ENCODE measurements around the gene PPP4C. TPM values are rescaled to one million over a fixed set of nuclear protein-coding genes. Genes with fewer than 3 reads are reported as not detected.

Gene PPP4C
- polyA plus RNA-seq, 3 donors, result 186 to 388 (median 279) TPM

DNA sequence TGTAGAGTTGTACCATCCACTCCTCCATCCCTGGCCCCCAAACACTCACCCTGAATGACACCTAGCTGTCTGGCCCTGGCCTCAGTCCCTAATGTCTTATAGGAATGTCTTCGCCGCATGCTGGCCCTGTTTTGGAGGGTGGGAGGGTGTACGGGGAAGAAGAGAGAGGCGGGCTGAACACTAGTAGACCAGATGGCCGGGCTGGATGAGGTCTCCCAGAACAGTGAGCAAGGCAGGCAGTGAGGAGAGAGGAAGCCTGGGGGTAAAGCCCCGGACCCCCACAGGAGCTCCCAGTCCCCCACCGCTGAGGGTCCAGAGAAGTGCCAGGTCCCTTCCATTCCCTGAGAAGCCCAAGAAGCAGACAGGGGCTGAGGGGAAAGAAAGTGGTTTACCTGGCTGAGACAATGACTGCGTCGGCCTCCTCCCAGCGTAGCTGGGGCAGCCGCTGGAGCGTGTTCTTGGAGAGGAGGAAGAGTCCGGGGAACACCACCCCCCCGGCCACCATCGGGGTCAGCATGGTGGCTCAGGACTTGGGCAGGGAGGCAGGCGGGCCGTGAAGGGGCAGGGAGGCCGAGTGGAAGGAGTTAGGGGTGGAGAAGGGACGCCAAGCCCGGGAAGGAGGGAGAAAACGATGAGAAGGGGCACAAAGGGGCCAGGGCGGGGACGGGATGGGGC lies 45.6 kb upstream of the PPP4C start:
- H3K27me3 Mint-ChIP-seq (ENCODE audit: low read depth in 3 of 3), result peaks cover 50 to 84% (median 68%) of the 10 kb centered on the region in 3 donors

DNA sequence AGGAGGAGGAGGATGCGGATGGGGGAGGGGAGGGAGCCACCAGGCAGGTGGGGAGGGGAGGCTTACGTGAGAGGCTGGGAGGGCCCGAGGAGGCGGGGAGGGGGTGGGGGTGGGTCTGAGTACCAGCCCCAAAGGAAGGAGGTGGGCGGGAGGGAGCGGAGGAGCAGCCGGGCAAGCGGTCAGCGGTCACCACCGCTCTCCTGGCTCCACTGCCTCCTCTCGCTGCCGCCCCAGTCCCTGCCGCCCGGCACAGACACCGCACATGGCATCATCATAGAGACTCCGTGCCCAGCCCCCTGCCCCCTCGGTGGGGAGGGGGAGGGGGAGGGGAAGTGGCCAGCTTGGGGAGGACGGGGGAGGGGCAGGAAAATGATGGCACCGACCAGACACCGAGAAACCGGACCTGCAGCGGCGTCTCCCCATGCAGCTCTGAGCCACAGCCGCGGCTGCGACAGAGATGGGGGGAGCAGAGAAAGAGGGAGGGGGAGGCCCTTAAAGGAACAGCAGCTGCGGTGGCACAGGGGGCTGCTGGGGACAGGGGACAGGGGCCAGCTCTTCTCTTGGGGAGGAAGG lies 44.9 kb upstream of the PPP4C start, which contains the start of gene TLCD3B:
Gene TLCD3B (minus strand): TSS at position 431 of the 573 bp plus-strand sequence. CDS start 744 bp downstream, outside the sequence.
- H3K27me3 ChIP-seq (ENCODE audit: control insufficient read depth in 2 of 2, insufficient read depth in 2 of 2, low read length in 2 of 2), result peaks cover 30 to 59% of the 10 kb centered on the region in 2 donors

More for the DNA sequence above, 45.6 kb upstream of the PPP4C start:
- intact Hi-C loops (cut with micrococcal nuclease), result no loop called here
- no peak overlapping the region for H3K4me2 ChIP-seq (replicated peaks; ENCODE audit: extremely low read depth, low read length, poor library complexity, severe bottlenecking)
- H3K27me3 ChIP-seq (ENCODE audit: control insufficient read depth in 2 of 2, insufficient read depth in 2 of 2, low read length in 2 of 2), result peaks cover 30 to 59% of the 10 kb centered on the region in 2 donors
- Mint-ChIP-seq H3K4me3 (peak overlapping the region in 1 of 2 donors; percentile 77), H3K36me3 (no peaks in the 10 kb centered on the region), H3K27ac (no peak overlapping the region), H3K4me1 (peaks cover 3% of the 10 kb centered on the region), H3K9me3 (peaks cover 0 to 8% (median 5%) of the 10 kb centered on the region in 7 donors)
- H3K9me3 ChIP-seq (replicated peaks in 1 of 2; ENCODE audit: control insufficient read depth in 1 of 2, insufficient read depth in 1 of 2, low read length in 2 of 2), result peaks cover 0 to 6% of the 10 kb centered on the region in 2 donors
- no peak overlapping the region for H3K4me3 ChIP-seq (replicated peaks in 1 of 3; ENCODE audit: low read depth in 2 of 3, low read length in 3 of 3)
- no peaks in the 10 kb centered on the region for H3K36me3 ChIP-seq (replicated peaks in 1 of 2; ENCODE audit: control insufficient read depth in 1 of 2, insufficient read depth in 2 of 2, low read length in 2 of 2)
- TF ChIP-seq, protein P1, sequence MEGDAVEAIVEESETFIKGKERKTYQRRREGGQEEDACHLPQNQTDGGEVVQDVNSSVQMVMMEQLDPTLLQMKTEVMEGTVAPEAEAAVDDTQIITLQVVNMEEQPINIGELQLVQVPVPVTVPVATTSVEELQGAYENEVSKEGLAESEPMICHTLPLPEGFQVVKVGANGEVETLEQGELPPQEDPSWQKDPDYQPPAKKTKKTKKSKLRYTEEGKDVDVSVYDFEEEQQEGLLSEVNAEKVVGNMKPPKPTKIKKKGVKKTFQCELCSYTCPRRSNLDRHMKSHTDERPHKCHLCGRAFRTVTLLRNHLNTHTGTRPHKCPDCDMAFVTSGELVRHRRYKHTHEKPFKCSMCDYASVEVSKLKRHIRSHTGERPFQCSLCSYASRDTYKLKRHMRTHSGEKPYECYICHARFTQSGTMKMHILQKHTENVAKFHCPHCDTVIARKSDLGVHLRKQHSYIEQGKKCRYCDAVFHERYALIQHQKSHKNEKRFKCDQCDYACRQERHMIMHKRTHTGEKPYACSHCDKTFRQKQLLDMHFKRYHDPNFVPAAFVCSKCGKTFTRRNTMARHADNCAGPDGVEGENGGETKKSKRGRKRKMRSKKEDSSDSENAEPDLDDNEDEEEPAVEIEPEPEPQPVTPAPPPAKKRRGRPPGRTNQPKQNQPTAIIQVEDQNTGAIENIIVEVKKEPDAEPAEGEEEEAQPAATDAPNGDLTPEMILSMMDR (IDR thresholded peaks at IDR 0.05), result no peak
- no peak overlapping the region for H2AFZ ChIP-seq (ENCODE audit: insufficient read depth, low read depth, low read length, poor library complexity, severe bottlenecking)
- no peaks in the 10 kb centered on the region for H4K20me1 ChIP-seq (ENCODE audit: insufficient read depth, low read length)
- H3K27ac ChIP-seq (ENCODE audit: low read depth in 1 of 2, low read length in 2 of 2), result no peak overlapping the region
- no peak overlapping the region for H3K9ac ChIP-seq (ENCODE audit: insufficient read depth, low read length, poor library complexity, severe bottlenecking)
- DNase-seq, result no peak
- 19% methylated on average over 12 of the region's 23 CpGs for WGBS (ENCODE audit: insufficient coverage)
- H3K79me2 ChIP-seq (ENCODE audit: insufficient read depth, low read length), result no peaks in the 10 kb centered on the region
- peaks cover 0 to 4% of the 10 kb centered on the region in 2 donors for H3K4me1 ChIP-seq (ENCODE audit: control insufficient read depth in 1 of 2, insufficient read depth in 2 of 2, low read length in 2 of 2)

More for the DNA sequence above, 44.9 kb upstream of the PPP4C start, which contains the start of gene TLCD3B:
- Histone ChIP-seq H3K9me3 (replicated peaks in 1 of 2; ENCODE audit: control insufficient read depth in 1 of 2, insufficient read depth in 1 of 2, low read length in 2 of 2) (peaks cover 0 to 6% of the 10 kb centered on the region in 2 donors), H3K36me3 (replicated peaks in 1 of 2; ENCODE audit: control insufficient read depth in 1 of 2, insufficient read depth in 2 of 2, low read length in 2 of 2) (no peaks in the 10 kb centered on the region), H3K4me3 (replicated peaks in 1 of 3; ENCODE audit: low read depth in 2 of 3, low read length in 3 of 3) (no peak within 1 kb of the TSS), H2AFZ (ENCODE audit: insufficient read depth, low read depth, low read length, poor library complexity, severe bottlenecking) (no peak within 1 kb of the TSS), H3K27ac (ENCODE audit: low read depth in 1 of 2, low read length in 2 of 2) (no peak within 1 kb of the TSS), H3K4me2 (replicated peaks; ENCODE audit: extremely low read depth, low read length, poor library complexity, severe bottlenecking) (no peak within 1 kb of the TSS), H3K9ac (ENCODE audit: insufficient read depth, low read length, poor library complexity, severe bottlenecking) (no peak within 1 kb of the TSS), H3K4me1 (ENCODE audit: control insufficient read depth in 1 of 2, insufficient read depth in 2 of 2, low read length in 2 of 2) (peaks cover 0 to 4% of the 10 kb centered on the region in 2 donors), H4K20me1 (ENCODE audit: insufficient read depth, low read length) (no peaks in the 10 kb centered on the region), H3K79me2 (ENCODE audit: insufficient read depth, low read length) (no peaks in the 10 kb centered on the region)
- H3K9me3 Mint-ChIP-seq, result peaks cover 0 to 8% (median 5%) of the 10 kb centered on the region in 7 donors
- H3K27ac Mint-ChIP-seq, result no peak within 1 kb of the TSS
- intact Hi-C loops (cut with micrococcal nuclease), result no loop called here
- peak within 1 kb of the TSS in 1 of 2 donors; percentile 86 for H3K4me3 Mint-ChIP-seq
- under 1% methylated on average over 16 of the region's 27 CpGs for WGBS (ENCODE audit: insufficient coverage)
- TF ChIP-seq, protein P1 (IDR thresholded peaks at IDR 0.05), result no peak
- DNase-seq, result peak in 1 of 3 donors; percentile 5
- peaks cover 54 to 89% (median 70%) of the 10 kb centered on the region in 3 donors for H3K27me3 Mint-ChIP-seq (ENCODE audit: low read depth in 3 of 3)
- H3K4me1 Mint-ChIP-seq, result peaks cover 3% of the 10 kb centered on the region
- no peaks in the 10 kb centered on the region for H3K36me3 Mint-ChIP-seq

Data from CD14-positive monocyte (primary cell).